ENCODE measurements around the gene LYRM1.
"Not testable (repeated sequence)": the region's sequence is repeated elsewhere in the genome, so short reads cannot be mapped to it uniquely, and the experiment has no call there.

Gene LYRM1

GRCh38 chr16:20937736-20938135, 37.2 kb downstream of the LYRM1 start:
- DNase-seq (ENCODE audit: low spot score): no peak

DNA sequence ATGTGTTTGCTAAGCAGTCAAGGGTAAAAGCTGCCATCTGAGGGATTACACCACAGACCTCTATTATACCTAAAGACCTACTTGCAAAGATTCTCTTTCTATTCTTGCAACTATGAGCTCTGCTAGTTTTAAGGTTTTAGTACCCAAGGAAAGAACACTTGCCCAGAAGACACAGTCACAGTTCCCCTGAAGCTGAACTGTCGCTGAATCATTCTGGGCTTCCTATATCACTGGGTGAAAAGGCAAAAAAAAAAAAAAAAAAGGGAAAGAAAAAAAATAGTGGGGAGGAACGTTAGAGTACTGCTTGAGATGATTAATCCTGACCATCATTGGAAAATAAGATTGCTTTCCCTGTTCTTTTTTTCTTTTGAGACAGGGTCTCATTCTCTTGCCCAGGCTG, 37.9 kb downstream of the LYRM1 start:
- DNase-seq (ENCODE audit: low spot score): peak; percentile 5

DNA sequence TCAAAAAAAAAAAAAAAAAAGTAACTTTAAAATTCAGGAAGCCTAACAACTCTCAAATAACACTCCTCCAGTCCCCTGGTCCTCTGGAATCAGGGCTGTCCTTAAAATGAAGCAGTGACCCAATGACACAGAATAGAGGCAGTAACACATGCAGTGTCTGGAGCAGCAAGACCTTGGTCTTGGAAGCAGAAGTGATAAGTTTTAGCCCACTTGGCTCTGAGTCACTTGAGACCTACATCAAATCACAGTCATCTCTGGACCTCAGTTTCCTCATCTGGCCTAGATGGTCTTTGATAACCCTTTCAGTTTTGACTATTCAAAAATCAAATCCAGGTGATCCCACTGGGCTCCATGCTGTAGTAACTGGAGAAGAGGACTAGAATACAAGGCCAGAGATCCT, 39.0 kb downstream of the LYRM1 start:
- DNase-seq (ENCODE audit: low spot score): no peak

DNA sequence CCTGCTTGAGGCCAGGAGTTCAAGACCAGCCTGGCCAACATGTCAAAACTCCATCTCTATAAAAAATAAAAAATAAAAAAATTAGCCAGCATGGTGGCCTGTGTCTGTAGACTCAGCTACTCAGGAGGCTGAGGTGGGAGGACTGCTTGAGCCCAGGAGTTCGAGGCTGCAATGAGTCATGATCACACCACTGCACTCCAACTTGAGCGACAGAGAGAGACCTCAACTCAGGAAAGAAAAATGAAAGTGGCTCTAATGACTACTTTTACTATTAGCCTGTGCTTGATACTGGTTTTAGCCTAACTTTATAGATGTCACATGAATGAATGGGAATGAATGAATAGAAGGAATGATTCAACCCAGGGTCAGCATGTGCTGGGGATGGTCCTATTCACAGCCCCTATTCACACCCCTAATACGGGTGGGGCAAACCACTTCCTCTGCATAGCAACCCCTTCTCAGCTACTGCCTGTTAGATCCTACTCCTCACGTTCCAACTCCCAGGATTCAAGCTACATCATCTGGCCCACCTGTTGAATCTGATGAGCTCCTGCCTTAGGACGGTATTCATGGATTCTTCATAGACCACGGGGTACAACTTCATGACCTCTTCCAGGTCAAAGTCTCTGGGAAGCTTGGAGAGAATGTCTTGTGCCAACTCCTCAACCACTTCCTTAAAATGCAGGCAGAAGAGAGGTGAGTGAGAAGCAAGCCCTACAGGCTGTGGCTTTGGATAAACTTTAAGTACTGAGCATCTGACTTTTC, 40.5 kb downstream of the LYRM1 start:
- no peak for DNase-seq (ENCODE audit: low spot score)

DNA sequence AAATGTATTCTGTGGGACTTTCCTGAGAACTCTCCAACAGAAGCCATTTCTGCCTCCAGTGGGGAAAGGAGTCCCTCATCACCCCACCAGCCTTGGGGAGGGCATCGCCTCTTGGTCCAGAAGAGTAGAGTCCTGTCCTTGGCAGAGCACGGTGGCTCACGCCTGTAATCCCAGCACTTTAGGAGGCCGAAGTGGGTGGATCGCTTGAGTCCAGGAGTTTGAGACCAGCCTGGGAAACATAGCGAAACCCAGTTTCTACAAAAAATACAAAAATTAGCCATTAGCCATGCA, 41.0 kb downstream of the LYRM1 start:
- DNase-seq (ENCODE audit: low spot score): no peak

- no peak for DNase-seq (ENCODE audit: low spot score)
These were observed 41.7 kb downstream of the LYRM1 start for GRCh38 chr16:20942256-20942655.

DNA sequence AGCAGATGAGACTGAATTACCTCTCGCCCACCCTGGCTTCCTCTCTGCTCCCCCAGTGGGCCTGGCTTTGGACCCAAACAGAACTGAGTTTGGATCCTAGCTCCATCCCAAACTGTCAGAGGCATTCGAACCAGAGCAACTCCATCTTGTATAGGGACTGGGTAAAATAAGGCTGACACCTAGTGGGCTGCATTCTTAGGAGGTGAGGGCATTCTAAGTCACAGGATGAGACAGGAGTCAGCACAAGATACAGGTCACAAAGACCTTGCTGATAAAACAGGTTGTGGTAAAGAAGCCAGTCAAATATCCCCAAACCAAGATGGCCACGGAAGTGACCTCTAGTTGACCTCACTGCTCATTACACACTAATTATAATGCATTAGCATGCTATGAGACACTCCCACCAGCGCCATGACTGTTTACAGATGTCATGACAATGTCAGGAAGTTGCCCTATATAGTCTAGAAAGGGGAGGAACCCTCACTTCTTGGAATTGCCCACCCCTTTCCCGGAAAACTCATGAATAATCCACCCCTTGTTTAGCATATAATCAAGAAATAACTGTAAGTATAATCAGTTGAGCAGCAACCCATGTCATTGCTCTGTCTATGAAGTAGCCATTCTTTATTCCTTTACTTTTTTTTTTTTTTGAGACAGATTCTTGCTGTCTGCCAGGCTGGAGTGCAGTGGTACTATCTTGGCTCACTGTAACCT, 44.4 kb downstream of the LYRM1 start:
- peak; percentile 46 for DNase-seq (ENCODE audit: low spot score)

DNA sequence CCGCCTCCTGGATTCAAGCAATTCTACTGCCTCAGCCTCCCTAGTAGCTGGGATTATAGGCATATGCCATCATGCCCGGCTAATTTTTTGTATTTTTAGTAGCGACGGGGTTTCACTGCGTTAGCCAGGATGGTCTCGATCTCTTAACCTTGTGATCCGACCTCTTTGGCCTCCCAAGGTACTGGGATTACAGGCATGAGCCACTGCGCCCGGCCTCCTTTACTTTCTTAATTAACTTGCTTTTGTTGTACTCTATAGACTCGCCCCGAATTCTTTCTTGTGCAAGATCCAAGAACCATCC, 45.0 kb downstream of the LYRM1 start:
- not testable (repeated sequence) for DNase-seq (ENCODE audit: low spot score)

DNA sequence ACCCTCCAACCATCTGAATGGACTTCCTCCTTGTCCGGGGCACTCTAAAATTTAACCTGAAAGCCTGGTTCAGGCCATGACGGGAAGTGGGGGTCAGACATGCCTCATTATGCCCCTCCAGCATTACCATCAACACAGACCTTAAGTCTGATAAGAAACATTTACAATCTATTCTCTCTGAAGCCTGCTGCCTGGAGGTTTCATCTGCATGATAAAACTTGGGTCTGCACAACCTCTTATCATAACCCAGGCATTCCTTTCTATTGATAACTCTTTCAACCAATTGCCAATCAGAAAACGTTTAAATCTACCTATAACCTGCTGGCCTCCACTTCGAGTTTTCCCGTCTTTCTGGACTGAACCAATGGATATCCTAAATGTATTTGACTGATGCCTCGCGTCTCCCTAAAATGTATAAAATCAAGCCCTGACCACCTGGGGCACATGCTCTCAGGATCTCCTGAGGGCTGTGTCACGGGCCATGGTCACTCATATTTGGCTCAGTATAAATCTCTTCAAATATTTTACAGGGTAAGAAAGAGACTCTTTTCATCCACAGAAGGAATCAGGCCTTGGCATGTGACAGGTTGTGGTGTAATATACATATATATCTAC, 45.6 kb downstream of the LYRM1 start:
- DNase-seq (ENCODE audit: low spot score): no peak

- DNase-seq (ENCODE audit: low spot score): no peak
These were observed 47.9 kb downstream of the LYRM1 start for GRCh38 chr16:20948444-20948843.

DNA sequence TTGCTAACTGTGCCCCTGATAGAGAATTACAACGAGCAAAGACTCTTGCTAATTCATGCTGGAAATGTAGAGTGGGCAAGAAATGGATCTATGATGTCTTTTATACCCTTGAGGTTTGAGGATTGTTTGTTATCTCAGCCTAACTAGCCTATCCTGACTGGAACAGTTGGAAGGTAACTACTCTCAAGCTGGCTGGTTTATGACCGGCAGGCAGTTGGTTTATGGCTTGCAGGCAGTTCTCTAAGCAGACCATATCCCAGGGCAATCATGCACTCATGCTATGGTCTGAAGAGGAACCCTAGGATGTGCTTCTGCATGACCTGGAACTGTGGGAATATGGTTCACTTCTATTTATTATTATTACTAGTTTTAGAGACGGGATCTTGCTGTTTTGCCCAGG, 49.1 kb downstream of the LYRM1 start:
- no peak for DNase-seq (ENCODE audit: low spot score)

DNA sequence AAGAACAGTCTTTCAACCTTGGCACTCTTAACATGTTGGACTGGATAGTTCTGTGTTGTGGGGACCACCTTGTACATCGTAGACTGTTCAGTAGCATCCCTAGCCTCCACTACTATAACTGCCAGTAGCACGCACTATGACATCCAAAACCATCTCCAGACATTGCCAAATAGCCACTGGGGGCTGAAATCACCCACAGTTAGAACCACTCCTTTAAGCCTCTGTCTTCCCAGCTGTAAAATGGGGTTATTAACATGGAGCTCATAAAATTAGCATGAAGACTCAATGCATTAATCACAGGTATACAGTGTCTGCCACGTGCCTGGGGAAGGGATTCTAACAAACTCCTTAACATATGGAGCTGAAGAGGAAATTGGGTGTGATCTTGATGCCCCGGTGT, 49.7 kb downstream of the LYRM1 start:
- no peak for DNase-seq (ENCODE audit: low spot score)

- no peak for DNase-seq (ENCODE audit: low spot score)
These were observed 51.8 kb downstream of the LYRM1 start for GRCh38 chr16:20952139-20952920.

- no peak for DNase-seq (ENCODE audit: low spot score)
These were observed 54.0 kb downstream of the LYRM1 start for GRCh38 chr16:20954574-20954973.

GRCh38 chr16:20956319-20956718, 55.7 kb downstream of the LYRM1 start:
- DNase-seq (ENCODE audit: low spot score): peak; percentile 11

- no peak for DNase-seq (ENCODE audit: low spot score)
These were observed 56.6 kb downstream of the LYRM1 start for GRCh38 chr16:20957153-20957552.

- DNase-seq (ENCODE audit: low spot score): no peak
These were observed 60.3 kb downstream of the LYRM1 start for GRCh38 chr16:20960899-20961298.

GRCh38 chr16:20968765-20969164, 68.2 kb downstream of the LYRM1 start:
- no peak for DNase-seq (ENCODE audit: low spot score)

DNA sequence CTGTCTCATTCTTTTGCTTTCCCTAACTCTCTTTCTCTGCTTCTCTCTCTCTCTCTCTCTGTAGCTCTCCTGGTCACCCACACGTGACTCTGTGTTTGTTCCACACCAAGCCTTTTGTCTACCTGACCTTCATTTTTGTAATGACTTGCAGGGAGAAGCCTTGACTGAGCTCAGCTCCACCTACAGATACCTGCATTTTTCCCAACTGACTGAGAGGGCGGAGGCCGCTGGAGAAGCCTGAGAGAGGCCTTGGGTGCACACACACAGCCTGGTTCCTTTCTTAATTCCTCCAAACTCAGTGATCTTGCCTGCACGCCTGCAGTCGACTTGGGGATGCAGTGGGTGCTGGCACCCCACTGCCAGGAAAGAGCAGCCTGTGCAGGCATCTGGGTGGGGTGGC, 68.8 kb downstream of the LYRM1 start:
- DNase-seq (ENCODE audit: low spot score): no peak

- DNase-seq (ENCODE audit: low spot score): no peak
These were observed 70.8 kb downstream of the LYRM1 start for GRCh38 chr16:20971401-20971800.

- DNase-seq (ENCODE audit: low spot score): not testable (repeated sequence)
These were observed 72.6 kb downstream of the LYRM1 start for GRCh38 chr16:20973201-20973600.
